HG03571 (cell line): ENCODE measurements around the gene AGTRAP.

ENCODE experiments used
- ATAC-seq: cut with Tn5 transposase; IDR thresholded peaks from one replicate; pipeline ENCODE4 v1.9.1; 2021; ENCODE audit not compliant: unreplicated experiment

Gene AGTRAP

GRCh38 chr1:11757047-11757446, 21.1 kb downstream of the AGTRAP start:
- no peak for ATAC-seq

DNA sequence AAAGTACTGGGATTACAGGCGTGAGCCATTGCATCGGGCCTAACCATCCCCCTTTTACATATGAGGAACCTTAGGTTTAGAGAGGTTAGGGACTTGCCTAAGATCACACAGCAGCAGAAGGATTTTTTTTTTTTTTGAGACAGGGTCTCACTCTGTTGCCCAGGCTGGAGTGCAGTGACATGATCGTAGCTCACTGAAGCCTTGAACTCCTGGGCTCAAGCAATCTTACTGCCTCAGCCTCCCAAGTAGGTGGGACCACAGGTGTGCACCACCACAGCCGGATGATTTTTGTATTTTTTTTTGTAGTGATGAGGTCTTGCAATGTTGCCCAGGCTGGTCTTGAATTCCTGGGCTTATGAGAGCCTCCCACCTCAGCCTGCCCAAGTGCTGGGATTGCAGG, 23.9 kb downstream of the AGTRAP start:
- no peak for ATAC-seq

DNA sequence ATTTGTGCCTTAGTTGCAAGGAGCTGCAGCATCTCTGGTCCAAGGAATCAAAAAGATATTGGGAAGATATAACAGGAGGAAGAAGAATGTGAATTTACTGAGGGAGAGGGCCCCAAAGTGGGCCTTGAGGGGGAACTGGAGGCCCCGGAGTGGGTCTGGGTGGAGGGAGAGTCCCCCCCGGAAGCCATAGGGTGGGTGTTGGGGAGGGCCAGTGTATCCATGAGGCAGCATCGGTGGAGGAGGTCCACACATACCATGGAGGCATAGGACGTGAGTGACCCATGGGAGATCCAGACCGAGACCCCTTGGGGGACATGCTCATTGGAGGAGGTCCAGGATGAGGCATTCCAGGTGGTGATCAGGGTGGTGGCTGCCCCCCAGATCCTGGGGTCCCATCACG, 25.3 kb downstream of the AGTRAP start:
- ATAC-seq, result no peak

GRCh38 chr1:11761988-11762406, 26.1 kb downstream of the AGTRAP start, which contains the start of gene C1orf167:
Gene C1orf167, plus strand, starts transcription at chr1:11762193. Its CDS starts 2,208 bp downstream, at chr1:11764401.
- ATAC-seq, result no peak

DNA sequence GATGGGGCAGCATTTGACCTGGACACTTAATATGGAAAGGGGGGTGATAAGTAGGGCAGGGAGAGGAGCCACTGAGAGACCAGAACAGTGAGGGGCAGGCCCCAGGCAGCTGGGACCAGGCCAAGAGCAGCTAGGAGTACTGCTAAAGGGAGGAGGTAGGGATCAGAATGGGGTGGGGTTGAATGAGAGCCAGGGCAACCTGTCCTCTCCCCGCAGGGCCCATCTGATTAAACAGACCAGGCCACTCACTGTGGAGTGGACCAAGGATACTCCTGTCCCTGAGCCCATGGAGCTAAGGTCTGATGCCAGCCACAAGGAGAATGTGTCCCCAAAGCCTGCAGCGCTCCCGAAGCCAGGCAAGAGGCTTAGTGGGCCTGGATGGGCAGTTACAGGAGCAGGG, 28.2 kb downstream of the AGTRAP start:
- ATAC-seq, result no peak

GRCh38 chr1:11764519-11764918, 28.6 kb downstream of the AGTRAP start:
- ATAC-seq, result no peak

DNA sequence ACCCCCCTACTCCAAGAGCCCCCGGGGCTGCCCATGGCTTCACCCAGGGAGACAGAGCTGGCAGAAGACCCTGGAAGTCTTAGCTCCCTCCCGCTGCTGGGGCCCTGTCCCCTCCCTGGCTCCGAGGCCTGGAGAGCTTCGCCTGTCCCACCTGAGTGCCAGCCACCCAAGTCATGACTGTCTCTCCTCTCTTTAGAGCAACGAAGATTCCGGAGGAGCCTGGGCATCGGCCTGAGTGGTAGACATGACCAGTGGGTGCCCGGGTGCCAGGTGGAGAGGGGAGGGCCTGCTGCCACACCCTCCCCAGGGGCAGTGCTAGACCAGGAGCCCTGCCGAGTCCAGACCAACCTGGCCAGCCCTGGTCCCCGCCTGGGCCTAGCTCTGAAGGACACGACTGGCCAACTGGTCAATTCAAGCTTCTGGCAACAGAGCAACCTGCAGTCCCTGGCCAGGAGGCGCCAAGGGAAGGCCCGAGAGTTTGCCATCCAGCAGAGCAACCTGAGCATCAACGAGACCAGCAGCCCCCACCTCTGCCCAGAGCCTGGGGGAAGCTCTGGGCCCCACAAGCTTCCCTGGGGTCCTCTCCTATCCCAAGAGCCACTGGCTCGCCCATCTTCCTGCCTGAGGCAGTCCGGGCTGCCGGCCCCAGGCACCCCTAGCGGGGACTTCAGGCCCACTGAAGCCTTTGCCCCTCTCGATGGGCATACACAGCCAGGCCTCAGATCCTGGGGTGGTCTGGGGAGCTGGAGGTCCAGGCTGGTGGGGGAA, 29.9 kb downstream of the AGTRAP start:
- no peak for ATAC-seq

DNA sequence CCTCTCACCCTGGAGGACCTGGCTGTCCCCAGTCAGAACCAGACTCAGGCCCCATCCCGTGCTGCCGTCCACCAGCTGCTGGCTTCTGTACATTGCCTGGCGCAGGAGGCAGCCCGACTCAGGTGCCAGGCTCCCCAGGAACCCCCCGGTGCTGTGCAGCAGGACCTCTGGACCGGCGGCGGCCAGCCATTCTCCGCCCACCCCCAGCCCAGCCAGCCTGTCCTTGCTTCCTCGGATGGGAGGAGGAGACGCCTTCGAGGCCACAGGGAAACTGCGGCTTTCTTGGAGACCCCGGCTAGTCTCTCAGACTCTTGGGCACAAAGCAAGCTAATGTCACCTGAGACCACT, 30.5 kb downstream of the AGTRAP start:
- ATAC-seq, result no peak

- ATAC-seq, result no peak
These were observed 32.2 kb downstream of the AGTRAP start for GRCh38 chr1:11767922-11768704.

GRCh38 chr1:11768821-11769220, 32.9 kb downstream of the AGTRAP start:
- ATAC-seq, result no peak

GRCh38 chr1:11769274-11769673, 33.3 kb downstream of the AGTRAP start:
- ATAC-seq, result no peak

GRCh38 chr1:11770011-11770410, 34.1 kb downstream of the AGTRAP start:
- ATAC-seq, result no peak

GRCh38 chr1:11771481-11772043, 35.6 kb downstream of the AGTRAP start:
- no peak for ATAC-seq

DNA sequence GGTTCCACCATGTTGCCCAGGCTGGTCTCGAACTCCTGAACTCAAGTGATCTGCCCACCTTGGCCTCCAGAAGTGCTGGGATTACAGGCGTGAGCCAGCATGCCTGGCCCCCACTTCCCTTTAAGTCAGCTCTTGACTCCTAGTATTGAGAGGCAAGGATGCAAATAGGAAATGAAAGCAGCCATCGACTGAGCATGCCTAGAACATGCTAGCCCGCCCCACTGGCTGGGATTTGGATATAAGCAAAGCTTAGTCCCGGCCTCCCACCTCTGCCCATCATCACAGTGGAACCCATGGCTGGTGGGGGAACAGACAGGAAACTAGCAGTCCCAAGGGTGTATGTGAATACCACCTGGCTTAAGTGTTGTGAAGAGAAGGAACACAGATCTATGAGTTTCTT, 36.5 kb downstream of the AGTRAP start:
- ATAC-seq, result no peak

GRCh38 chr1:11774753-11775152, 38.8 kb downstream of the AGTRAP start:
- ATAC-seq, result no peak

- ATAC-seq, result no peak
These were observed 41.9 kb downstream of the AGTRAP start for GRCh38 chr1:11777658-11778322.

- no peak for ATAC-seq
These were observed 42.4 kb downstream of the AGTRAP start for GRCh38 chr1:11778336-11778735.

DNA sequence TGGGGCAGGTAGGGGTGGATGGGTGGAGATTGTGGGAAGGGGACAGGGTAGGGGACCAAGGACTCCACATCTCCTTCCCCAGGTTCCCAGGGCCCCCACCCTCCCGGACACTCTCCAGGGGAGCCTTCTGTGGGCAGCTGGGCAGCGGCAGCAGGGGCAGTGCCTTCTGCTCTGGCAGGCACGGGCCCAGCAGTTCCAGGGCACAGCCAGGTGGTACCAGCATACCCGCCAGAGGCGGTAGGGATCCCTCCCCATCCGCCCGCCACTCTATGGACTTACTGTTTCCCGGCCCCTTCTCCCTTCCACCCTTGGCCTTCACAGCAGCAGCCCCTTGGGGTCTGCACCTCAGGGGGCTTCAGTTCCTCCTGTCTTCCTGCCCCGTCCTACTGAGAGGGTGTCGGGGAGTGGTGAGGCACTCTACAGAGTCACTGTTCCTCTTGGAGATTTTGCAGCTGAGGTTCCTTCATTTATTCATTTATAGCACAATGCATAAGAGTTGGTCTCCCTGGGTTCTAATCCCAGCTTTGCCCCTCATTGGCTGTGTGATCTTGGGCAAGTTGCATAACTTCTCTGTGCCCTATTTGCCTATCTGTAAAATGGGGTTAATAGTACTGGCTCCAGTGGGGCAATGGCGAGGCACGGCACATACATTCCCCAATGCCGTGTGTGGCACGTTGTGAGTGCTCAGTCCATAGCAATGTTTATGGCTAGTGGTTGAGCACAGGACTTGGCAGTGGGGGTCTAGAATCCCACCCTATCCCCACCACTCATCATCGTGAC, 43.1 kb downstream of the AGTRAP start:
- ATAC-seq, result no peak

GRCh38 chr1:11779715-11780379, 43.9 kb downstream of the AGTRAP start:
- no peak for ATAC-seq
